LoVo (cell line): Measurements from ENCODE around the gene CATSPERD.

Experiments
- DNase-seq: peaks from one replicate; pipeline ENCODE4 v3.0.0-alpha.2; 2016; ENCODE audit warnings: low spot score

CATSPERD gene

DNA sequence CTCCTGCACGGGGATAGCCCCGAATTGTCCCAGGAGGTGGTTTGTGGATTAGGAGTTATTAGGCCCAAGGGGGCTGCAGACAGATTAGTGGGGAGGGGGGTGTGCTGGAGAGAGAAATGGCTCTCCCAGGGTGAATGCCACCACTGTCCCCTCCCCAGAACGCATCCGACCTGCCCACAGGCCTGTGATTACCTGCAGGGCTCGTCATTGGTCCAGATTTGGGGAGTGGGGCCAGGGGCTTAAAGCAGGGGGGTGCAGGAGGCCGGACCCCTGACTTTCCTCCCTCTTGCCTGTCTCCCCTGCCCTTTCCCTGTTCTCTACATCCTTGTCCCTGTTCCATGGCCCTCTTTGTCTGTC is 85.7 kb downstream of the CATSPERD start:
- no peak for DNase-seq

DNA sequence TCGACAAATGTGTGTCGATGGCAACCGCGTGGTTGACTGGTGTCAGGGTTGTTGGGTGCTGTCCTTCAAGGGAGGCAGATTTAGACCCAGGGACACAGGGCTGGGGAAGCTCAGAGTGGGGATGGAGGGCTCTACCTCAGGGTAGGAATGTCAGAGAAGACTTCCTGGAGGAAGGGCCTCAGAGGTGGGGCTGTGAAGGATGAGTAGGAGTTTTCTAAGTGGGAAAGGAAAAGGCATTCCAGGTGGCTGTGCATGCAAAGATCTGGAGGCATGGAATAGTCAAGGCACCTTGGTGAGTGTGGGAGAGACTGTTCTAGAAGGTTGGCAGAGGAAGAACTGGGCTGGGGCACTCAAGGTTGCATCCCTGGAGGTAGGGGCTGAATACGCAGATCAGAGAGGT is 86.5 kb downstream of the CATSPERD start:
- DNase-seq: no peak

DNA sequence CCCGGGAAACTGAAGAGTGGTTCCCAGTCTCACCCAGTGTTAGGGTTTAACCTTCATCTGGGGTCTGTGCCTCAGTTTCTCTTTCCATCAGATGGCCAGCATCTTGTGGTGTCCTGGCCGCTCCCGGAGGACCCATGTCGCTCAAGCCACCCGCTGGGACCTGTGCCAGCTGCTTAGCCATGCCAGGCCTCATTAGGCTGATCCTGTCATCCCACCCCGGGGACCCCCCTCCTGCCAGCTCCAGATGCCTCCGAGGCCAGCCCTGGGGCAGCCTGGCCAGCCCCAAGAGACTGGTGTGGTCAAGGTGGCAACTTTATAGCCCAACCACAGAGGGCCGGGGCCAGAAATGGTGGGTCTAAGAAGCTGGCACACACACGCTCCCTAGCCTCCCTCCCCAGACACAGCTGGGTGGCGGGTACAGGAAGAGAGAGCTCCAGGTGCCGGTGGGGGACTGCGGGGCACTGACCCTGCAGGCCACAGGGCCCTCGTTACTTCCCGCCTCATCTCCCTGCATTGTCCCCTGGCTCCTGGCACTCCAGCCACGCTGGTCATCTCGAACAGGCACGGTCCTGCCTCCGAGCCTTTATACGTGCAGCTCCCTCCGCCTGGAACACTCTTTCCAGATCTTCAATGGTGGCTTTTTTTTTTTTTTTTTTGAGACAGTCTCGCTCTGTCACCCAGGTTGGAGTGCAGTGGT is 87.8 kb downstream of the CATSPERD start:
- DNase-seq: no peak

DNA sequence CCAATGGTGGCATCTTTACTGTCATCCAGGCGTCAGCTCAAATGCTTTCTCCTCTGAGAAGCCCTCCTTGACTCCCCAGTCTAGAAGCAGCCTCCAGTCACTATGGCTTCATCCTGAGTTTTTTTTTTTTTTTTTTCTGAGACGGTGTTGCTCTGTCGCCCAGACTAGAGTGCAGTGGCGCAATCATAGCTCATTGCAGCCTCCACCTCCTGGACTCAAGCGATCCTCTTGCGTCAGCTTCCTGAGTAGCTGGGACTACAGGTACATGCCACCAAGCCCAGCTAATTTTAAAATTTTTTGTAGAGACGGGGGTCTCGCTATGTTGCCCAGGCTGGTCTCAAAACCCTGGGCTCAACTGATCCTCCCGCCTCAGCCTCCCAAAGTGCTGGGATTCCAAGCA is 88.6 kb downstream of the CATSPERD start:
- DNase-seq: no peak

DNA sequence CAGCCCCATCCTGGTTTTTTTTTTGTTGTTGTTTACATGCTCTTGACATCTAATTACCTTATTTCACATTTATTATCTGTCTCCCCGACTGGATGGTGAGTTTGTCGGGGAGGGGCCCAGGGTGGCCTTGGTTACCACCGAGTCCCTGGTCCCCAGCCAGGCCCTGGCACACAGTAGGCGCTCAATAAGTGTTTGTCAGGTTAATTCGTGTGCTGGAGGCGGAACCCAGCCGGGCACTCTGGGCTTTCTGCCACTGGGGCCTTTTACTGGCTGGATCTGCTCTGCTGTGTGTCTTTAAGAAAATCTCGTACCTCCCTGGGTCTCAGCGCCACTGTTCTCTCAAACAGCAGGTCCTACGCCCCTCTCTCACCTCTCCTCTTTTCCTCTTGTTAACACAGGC is 89.0 kb downstream of the CATSPERD start:
- no peak for DNase-seq

DNA sequence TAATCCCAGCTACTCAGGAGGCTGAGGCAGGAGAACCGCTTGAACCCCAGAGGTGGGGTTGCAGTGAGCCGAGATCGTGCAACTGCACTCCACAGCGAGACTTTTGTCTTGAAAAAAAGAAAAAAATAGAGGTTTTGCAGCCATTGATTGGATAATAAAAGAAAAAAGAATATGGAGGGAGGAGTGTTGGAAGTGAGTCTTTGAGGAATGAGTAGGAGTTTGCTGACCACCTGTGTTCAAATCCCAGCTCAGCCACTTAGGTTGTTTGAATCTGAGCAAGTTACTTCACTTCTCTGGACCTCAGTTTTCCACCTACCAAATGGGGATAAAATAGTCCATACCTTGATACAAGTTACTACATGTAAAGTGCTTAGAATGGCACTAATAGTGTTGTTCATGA is 90.7 kb downstream of the CATSPERD start:
- no peak for DNase-seq

DNA sequence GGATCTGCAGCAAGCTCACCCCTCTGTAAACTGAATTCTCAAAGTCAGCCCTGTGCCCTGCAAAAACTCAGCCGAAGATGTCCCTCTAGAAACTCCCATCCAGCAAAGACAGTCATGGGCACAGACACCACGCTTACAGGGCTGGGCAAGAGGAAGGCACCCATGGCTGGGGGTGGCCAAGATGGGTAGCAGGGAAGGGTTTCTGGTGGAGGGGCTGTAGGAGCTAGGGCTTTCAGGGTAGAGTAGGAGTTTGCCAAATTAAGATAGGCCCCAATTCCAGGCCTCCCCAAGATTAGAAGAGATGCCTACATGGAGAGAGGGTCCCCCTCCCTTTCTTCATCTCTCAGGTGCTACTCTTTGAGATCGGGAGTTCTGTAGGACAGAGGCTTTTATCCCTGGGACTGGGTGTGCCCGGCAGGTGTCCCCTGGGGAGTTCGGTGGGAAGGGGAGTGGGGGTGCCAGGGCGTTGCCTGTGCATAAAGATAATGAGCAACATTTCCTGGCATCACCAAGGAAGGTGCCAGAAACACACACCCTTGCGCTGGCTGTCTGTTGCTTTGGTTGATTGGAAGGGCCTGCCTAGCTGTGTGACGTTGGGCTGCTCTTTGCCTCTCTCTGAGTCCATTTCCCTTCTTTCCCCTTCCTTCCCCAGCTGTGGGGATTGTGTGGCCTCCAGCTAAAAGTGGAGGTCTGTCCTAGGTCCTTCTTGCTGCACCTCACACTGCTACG is 93.8 kb downstream of the CATSPERD start:
- no peak for DNase-seq

DNA sequence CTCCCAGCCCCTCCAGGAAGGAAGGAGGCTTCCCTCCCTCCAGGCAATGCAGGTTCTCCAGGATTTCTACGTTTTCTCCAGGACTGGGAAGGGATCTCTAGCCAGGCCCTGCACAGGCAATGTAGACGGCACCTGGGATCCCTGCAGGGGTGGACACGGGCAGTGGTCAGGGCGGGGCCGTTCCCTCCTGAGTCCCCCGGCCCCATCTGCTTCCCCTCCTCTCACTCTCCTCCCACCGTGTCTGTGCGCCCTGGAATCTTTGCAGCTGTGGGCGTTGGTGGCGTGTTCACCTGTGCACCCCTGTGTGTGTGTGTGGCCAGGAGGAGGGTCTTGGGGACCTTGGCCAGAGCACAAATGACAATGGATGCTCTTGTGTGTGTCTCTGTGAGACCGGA is 94.4 kb downstream of the CATSPERD start:
- DNase-seq: no peak

DNA sequence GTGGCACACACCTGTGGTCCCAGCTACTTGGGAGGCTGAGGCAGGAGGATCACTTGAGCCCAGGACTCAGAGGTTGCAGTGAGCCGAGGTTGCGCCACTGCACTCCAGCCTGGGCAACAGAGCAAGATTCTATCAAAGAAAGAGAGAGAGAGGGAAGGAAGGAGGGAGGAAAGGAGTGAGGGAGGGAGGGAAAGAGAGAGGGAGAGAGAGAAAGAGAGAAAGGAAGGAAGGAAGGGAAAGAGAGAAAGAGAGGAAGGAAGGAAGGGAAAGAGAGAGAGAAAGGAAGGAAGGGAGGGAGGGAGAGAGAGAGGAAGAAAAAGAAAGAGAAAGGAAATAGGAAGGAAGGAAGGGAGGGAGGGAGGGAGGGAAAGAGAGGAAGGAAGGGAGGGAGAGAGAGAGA is 96.8 kb downstream of the CATSPERD start:
- DNase-seq: no peak

DNA sequence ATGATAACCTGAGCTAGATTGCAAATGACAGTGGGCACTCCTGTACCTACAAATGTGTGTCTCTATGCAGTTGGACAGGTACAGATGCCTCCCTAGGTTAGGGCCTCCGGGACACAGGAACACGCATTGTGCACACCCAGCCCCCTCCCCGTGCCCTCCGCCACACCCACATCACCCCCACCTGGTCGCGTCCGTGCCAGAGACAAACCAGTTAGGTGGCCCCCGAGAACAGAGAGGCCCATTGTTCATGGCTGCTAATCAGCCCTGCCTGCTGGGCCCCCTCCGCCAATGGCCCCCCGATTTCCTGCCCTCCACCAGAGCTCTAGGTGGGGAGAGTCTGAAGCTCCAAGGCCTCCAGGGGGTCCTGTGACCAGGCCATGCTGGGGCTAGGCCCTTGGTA is 98.2 kb downstream of the CATSPERD start:
- no peak for DNase-seq

DNA sequence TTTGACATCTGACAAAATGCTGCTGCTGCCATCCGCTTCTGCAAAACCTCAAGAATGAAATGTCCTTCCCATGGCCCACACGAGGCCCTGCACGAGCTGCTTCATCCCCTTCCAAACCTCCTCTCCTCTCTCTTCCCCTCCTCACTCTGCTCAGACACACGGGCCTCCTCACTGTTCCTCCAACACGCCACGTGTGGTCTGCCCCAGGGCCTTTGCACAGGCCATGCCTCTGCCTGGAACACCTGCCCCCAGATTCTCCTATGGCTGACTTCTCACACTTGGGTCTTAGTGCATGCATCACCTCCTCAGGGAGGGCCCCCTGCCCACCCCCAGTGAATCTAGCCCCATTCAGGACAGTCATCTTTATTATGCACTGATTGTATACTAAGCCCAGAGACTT is 100.3 kb downstream of the CATSPERD start:
- DNase-seq: no peak

DNA sequence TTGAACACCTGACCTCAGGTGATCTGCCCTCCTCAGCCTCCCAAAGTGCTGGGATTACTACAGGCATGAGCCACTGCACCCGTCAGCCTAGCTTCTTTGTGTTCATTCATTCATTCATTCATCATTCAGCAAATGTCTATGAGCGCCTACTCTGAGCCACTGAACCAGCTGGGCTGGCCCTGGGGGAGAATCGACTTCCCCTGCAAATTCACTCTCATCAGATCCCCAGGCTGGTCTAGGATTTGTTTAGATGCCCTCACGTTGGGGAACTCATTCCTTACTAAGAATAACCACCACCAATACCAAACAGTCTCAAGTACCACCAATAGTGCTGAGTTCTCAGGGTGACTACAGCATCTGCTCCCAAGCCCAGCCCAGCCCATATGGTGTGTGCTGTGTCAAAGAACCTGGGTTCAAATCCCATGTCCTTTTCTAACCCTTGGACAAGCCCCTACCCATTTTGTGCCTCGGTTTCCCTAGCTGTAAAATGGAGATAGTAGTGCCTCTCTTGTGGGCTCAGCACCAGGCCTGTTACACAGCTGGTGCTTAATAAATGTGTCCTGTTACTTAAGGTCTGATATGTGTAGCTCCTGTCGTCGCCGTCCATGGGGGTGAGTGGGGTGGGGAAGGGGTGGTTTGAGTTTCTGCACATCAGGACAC is 101.2 kb downstream of the CATSPERD start:
- no peak for DNase-seq

DNA sequence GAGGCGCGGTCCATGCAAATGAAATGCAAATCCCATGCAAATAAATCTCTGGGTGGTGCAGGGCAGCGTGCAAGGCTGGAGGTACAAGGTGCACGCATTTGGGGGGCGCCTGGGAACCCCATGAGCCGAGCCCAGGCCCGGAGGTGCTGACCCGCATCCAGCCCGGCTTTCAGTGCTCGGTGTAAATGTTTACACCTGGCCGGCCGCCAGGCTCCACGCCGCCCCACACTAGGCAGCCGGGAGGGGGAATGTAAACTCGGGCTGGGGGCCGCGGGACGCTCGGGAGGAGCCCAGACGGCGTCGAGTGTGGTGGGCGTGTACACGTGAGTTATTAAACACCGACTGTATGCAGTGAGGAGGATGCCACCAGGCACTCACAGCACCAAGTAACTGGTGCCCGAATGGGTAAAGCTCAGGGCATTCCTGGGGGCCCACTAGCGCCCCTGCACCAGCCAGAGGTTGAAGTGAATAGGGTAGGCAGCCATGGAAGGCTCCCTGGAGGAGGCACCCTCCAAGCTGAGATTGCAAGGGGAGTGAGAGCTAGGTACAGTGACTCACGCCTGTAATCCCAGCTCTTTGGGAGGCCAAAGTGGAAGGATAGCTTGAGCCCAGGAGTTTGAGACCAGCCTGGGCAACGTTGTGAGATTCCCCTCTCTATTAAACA is 101.9 kb downstream of the CATSPERD start:
- no peak for DNase-seq

DNA sequence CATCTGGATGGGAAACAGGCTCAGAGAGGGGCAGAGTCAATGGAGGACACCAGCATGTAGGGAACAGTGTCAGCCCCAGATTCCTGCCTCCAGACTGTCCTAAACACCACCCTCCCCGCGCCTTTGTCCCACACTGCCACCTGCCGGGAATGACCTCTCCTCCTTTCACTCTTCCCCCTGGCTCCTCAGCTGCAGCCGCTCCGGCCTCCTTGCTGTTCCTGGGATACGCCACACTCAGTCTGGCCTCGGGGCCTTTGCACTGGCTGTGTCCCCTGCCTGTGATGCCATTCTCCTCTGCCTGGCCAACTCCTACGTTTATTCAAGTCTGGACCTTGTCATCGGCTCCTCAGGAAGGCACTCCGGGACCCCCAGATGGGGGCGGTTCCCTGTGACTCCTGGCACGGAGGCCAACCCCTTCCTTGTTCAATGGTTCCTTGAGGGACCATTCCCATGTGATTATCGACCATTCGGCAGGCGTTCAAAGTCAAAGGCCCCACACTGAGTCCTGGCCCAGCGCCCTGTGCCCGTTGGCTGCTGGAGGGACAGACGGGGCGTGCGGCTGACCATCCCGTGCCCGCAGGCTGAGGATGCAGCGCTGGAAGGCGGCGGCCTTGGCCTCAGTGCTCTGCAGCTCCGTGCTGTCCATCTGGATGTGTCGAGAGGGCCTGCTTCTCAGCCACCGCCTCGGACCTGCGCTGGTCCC is 103.3 kb downstream of the CATSPERD start:
- DNase-seq: peak; percentile 37

DNA sequence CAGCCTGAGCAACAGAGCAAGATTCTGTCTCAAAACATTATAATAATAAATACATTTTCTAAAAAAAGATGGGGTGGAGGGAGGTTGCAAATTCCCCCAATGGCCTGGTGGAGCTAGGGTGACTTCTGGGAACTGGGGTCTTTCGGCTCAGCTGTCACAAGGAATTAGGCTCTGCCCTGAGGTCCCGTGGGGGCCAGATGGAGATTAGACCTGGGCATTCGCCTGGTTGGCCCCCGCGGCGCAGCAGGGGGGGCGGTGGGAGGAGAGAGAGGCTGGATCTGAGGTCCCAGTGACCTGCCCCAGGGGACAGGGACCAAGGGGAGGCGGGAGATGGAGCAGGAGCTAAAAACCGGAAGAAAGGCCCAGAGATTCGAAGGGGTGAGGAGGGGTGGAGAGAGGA is 104.3 kb downstream of the CATSPERD start:
- DNase-seq: no peak

DNA sequence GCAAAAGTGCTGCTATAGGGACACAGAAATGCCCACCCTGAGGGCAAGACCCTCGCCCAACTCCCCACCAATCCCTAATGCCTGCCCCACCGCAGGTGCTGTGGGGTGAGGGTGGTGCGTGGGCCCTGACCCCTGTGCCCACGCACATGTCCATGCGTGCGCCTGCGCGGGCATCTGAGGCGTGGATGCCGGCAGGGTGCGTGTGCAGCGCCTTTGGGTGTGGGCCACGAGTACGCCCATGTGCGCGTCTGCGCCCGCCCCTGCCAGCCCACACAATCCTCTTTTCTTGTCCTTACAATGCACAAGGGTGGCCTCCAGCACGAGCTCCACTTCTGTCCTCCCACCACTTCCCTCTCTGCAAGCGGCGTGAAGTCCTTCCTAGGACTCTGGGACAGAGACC is 104.7 kb downstream of the CATSPERD start:
- no peak for DNase-seq

DNA sequence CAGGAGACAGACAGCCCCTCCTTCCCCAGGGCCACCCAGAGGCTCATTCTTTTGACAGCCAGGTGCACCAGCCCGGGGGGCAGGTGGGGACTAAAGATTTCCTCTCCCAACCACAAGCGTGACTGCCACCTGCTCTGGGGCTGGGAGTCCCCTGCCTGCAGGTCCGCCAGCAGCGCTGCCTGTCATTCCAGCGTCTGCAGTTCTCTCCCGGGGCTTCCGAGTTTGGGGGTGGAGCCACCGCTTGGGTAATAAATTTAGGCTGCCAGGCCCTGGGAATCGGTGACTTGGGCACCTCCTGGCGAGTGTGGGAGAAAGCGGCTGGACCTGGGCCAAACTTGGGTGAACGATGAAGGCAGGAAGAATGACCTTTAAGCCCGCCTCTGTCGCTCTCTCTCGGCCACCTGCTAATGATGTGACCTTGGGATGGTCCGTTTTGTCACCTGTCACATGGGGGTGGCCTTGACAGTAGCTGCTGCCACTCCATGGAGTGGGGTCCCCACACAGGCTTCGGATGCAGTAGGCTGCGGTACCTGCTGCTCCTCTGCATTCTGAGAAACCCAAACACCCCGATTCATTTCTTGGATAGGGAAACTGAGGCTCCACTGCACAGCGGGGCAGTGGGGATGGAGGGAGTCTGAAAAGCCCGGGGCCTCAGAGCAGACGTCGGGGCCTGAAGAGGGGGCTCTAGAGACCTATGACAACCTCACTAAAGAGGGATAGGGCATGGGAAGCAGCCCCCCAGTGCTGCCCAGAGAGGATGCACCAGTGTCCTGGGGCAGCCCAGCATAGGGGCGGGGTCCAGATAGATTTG is 106.3 kb downstream of the CATSPERD start:
- DNase-seq: peak; percentile 18

DNA sequence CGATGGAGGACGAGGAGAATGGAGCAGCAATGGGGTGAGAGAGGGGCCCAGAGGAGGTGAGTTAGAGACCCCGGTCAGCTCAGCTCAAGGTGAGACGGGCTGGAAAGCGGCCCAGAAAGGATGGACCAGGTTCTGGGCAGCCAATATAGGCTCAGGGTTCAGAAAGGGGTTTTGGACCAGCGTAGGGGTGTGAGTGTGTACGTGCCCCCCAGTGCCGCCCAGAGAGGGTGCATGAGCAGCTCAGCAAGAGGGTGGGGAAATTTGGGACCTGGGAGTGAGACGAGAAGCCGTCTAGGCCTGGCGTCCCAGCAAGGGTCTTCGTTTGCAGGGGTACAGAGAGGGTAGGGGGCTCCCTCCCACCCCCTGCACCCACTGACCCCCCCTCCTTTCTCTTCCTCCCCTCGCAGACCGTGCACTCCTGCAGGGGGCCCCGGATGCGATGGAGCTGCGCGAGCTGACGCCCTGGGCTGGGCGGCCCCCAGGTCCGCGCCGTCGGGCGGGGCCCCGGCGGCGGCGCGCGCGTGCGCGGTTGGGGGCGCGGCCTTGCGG is 107.0 kb downstream of the CATSPERD start:
- no peak for DNase-seq

DNA sequence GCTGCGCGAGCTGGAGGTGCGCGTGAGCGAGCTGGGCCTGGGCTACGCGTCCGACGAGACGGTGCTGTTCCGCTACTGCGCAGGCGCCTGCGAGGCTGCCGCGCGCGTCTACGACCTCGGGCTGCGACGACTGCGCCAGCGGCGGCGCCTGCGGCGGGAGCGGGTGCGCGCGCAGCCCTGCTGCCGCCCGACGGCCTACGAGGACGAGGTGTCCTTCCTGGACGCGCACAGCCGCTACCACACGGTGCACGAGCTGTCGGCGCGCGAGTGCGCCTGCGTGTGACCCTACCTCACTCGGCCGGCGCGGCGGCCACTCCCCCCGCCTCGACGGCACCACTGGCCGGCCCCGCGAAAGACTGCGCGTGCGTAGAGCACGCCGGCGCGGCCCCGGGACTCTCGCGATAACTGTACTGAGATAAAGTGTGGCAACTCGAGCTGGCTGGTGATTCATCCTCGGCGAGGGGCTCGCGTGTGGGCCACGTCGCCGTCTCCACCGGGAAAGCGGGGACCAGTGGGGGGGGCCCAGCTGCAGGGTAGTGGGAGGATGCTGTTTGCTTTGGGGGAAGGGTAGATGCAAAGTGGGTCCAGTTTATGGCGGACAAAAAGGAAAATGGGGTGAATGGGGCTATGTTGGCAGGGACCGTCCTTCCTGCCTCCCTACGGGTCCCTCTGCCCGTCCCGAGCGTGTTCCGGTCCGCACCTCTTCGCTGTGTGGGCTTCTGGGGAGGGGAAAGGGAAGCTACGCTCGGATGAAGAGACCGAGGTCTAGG is 107.6 kb downstream of the CATSPERD start:
- DNase-seq: no peak
